ENCODE measurements around the gene CLCN6. TPM values are rescaled to one million over a fixed set of nuclear protein-coding genes. Genes with fewer than 3 reads are reported as not detected.

The CLCN6 gene
- total RNA-seq, 1 donor from 2014 or later: 42.9 TPM

GRCh38 chr1:11764115-11764514 is 41.9 kb upstream of the CLCN6 start:
- H3K4me3 Mint-ChIP-seq (ENCODE audit: unreplicated experiment): no peak overlapping the region
- no peak overlapping the region for H3K27ac Mint-ChIP-seq (ENCODE audit: unreplicated experiment)
- no peak for DNase-seq (ENCODE audit: low spot score)
- no peaks in the 10 kb centered on the region for H3K4me1 Mint-ChIP-seq (ENCODE audit: unreplicated experiment)
- peaks cover 26% of the 10 kb centered on the region for H3K27me3 Mint-ChIP-seq (ENCODE audit: unreplicated experiment)
- no peaks in the 10 kb centered on the region for H3K36me3 Mint-ChIP-seq (ENCODE audit: low read depth, unreplicated experiment)
- no peak for TF ChIP-seq CTCF (IDR thresholded peaks at IDR 0.05; ENCODE audit: unreplicated experiment)
- H3K9me3 Mint-ChIP-seq (ENCODE audit: unreplicated experiment): no peaks in the 10 kb centered on the region

- Mint-ChIP-seq H3K9me3 (ENCODE audit: unreplicated experiment) (no peaks in the 10 kb centered on the region), H3K4me1 (ENCODE audit: unreplicated experiment) (no peaks in the 10 kb centered on the region), H3K36me3 (ENCODE audit: low read depth, unreplicated experiment) (no peaks in the 10 kb centered on the region), H3K4me3 (ENCODE audit: unreplicated experiment) (no peak overlapping the region), H3K27me3 (ENCODE audit: unreplicated experiment) (peaks cover 26% of the 10 kb centered on the region), H3K27ac (ENCODE audit: unreplicated experiment) (no peak overlapping the region)
- no peak for DNase-seq (ENCODE audit: low spot score)
- no peak for TF ChIP-seq CTCF (IDR thresholded peaks at IDR 0.05; ENCODE audit: unreplicated experiment)
Observed at GRCh38 chr1:11764519-11764918, 41.5 kb upstream of the CLCN6 start.

GRCh38 chr1:11765661-11766428 is 40.1 kb upstream of the CLCN6 start:
- H3K4me3 Mint-ChIP-seq (ENCODE audit: unreplicated experiment): no peak overlapping the region
- H3K36me3 Mint-ChIP-seq (ENCODE audit: low read depth, unreplicated experiment): no peaks in the 10 kb centered on the region
- H3K27ac Mint-ChIP-seq (ENCODE audit: unreplicated experiment): no peak overlapping the region
- no peak for DNase-seq (ENCODE audit: low spot score)
- peaks cover 23% of the 10 kb centered on the region for H3K27me3 Mint-ChIP-seq (ENCODE audit: unreplicated experiment)
- H3K4me1 Mint-ChIP-seq (ENCODE audit: unreplicated experiment): no peaks in the 10 kb centered on the region
- TF ChIP-seq CTCF (IDR thresholded peaks at IDR 0.05; ENCODE audit: unreplicated experiment): no peak
- H3K9me3 Mint-ChIP-seq (ENCODE audit: unreplicated experiment): no peaks in the 10 kb centered on the region

GRCh38 chr1:11766429-11766776 is 39.6 kb upstream of the CLCN6 start:
- Mint-ChIP-seq H3K9me3 (ENCODE audit: unreplicated experiment) (no peaks in the 10 kb centered on the region), H3K27ac (ENCODE audit: unreplicated experiment) (no peak overlapping the region), H3K4me3 (ENCODE audit: unreplicated experiment) (no peak overlapping the region), H3K4me1 (ENCODE audit: unreplicated experiment) (no peaks in the 10 kb centered on the region), H3K36me3 (ENCODE audit: low read depth, unreplicated experiment) (no peaks in the 10 kb centered on the region), H3K27me3 (ENCODE audit: unreplicated experiment) (peaks cover 21% of the 10 kb centered on the region)
- no peak for TF ChIP-seq CTCF (IDR thresholded peaks at IDR 0.05; ENCODE audit: unreplicated experiment)
- no peak for DNase-seq (ENCODE audit: low spot score)

- Mint-ChIP-seq H3K4me1 (ENCODE audit: unreplicated experiment) (no peaks in the 10 kb centered on the region), H3K9me3 (ENCODE audit: unreplicated experiment) (no peaks in the 10 kb centered on the region), H3K27me3 (ENCODE audit: unreplicated experiment) (peaks cover 18% of the 10 kb centered on the region), H3K4me3 (ENCODE audit: unreplicated experiment) (no peak overlapping the region), H3K36me3 (ENCODE audit: low read depth, unreplicated experiment) (no peaks in the 10 kb centered on the region), H3K27ac (ENCODE audit: unreplicated experiment) (no peak overlapping the region)
- no peak for DNase-seq (ENCODE audit: low spot score)
- no peak for TF ChIP-seq CTCF (IDR thresholded peaks at IDR 0.05; ENCODE audit: unreplicated experiment)
Observed at GRCh38 chr1:11767922-11768704, 37.9 kb upstream of the CLCN6 start.

All from endothelial cell (in vitro differentiated cells).